Coronary artery (tissue), 2 donors: ENCODE data around the gene ANKHD1.
"Not testable (repeated sequence)": the region's sequence is repeated elsewhere in the genome, so short reads cannot be mapped to it uniquely, and the experiment has no call there.

Experiments
- DNase-seq: peaks from one replicate; pipeline ENCODE4 v3.0.0-alpha.2; 2017; ENCODE audit warnings: low spot score
- H3K27ac ChIP-seq, 2 donors: fragments of 200-600 bp; sonication (generic); one replicate each; pipeline ENCODE4 v1.5.1; 2016 to 2019
- H3K4me3 ChIP-seq: fragments of 200-600 bp; sonication (generic); 2 replicates; pipeline ENCODE4 v1.5.1; 2016; ENCODE audit warnings: mild to moderate bottlenecking, moderate library complexity
- CTCF ChIP-seq: fragments of 200-600 bp; sonication (generic); IDR thresholded peaks from one replicate; pipeline ENCODE4 v1.5.1; 2019; ENCODE audit warnings: antibody characterized with exemption

The ANKHD1 gene

GRCh38 chr5:140468188-140468587, 66.6 kb downstream of the ANKHD1 start:
- no peak for DNase-seq
- no peak for TF ChIP-seq CTCF
- no peak overlapping the region for H3K4me3 ChIP-seq
- H3K27ac ChIP-seq, result no peak overlapping the region

GRCh38 chr5:140469259-140469658, 67.6 kb downstream of the ANKHD1 start:
- H3K4me3 ChIP-seq, result no peak overlapping the region
- no peak for DNase-seq
- TF ChIP-seq CTCF, result no peak
- no peak overlapping the region for H3K27ac ChIP-seq

GRCh38 chr5:140480310-140481014, 78.8 kb downstream of the ANKHD1 start:
- Histone ChIP-seq H3K4me3 (no peak overlapping the region), H3K27ac (no peak overlapping the region)
- DNase-seq, result no peak
- TF ChIP-seq CTCF, result no peak

GRCh38 chr5:140481758-140482157, 80.1 kb downstream of the ANKHD1 start:
- no peak for TF ChIP-seq CTCF
- DNase-seq, result no peak
- no peak overlapping the region for H3K4me3 ChIP-seq
- H3K27ac ChIP-seq, result no peak overlapping the region

GRCh38 chr5:140483055-140483454, 81.4 kb downstream of the ANKHD1 start:
- no peak for TF ChIP-seq CTCF

GRCh38 chr5:140488141-140488540, 86.5 kb downstream of the ANKHD1 start:
- DNase-seq, H3K27ac ChIP-seq, H3K4me3 ChIP-seq: not testable (repeated sequence)

More at GRCh38 chr5:140483055-140483454, 81.4 kb downstream of the ANKHD1 start:
- DNase-seq, result no peak
- no peak overlapping the region for H3K27ac ChIP-seq
- no peak overlapping the region for H3K4me3 ChIP-seq

GRCh38 chr5:140488914-140489313, 87.3 kb downstream of the ANKHD1 start:
- no peak for TF ChIP-seq CTCF
- H3K4me3 ChIP-seq, result no peak overlapping the region
- H3K27ac ChIP-seq, result no peak overlapping the region
- DNase-seq, result no peak
